GM13976 (cell line): ENCODE measurements around the gene MPRIP.

ENCODE experiments used
- DNase-seq: peaks from one replicate; pipeline ENCODE4 v3.0.0; 2012; ENCODE audit warnings: low spot score
- CTCF ChIP-seq: IDR thresholded peaks from 2 replicates; pipeline ENCODE4 v1.5.1; 2012; ENCODE audit warnings: borderline replicate concordance, mild to moderate bottlenecking; ENCODE audit not compliant: insufficient read depth; ENCODE audit errors: extremely low read depth, missing control alignments, control extremely low read depth
- in situ Hi-C: fragments of 300-500 bp; cut with MboI; formaldehyde crosslinking; loops from one replicate; pipeline ENCODE4 v1.12.0; 2022; ENCODE audit warnings: low sequenced_read_pairs, mixed read lengths, inconsistent platforms; ENCODE audit not compliant: unreplicated experiment

The MPRIP gene

GRCh38 chr17:17024778-17025300 lies 17.4 kb upstream of the MPRIP start:
- in situ Hi-C loops = no loop called here
- DNase-seq = no peak

GRCh38 chr17:17025621-17026020 lies 16.6 kb upstream of the MPRIP start:
- no peak for TF ChIP-seq CTCF
- in situ Hi-C loops = no loop called here

More at GRCh38 chr17:17024778-17025300, 17.4 kb upstream of the MPRIP start:
- TF ChIP-seq CTCF = no peak

GRCh38 chr17:17026163-17026562 lies 16.1 kb upstream of the MPRIP start:
- TF ChIP-seq CTCF = no peak
- no peak for DNase-seq
- in situ Hi-C loops = no loop called here

More at GRCh38 chr17:17025621-17026020, 16.6 kb upstream of the MPRIP start:
- no peak for DNase-seq

DNA sequence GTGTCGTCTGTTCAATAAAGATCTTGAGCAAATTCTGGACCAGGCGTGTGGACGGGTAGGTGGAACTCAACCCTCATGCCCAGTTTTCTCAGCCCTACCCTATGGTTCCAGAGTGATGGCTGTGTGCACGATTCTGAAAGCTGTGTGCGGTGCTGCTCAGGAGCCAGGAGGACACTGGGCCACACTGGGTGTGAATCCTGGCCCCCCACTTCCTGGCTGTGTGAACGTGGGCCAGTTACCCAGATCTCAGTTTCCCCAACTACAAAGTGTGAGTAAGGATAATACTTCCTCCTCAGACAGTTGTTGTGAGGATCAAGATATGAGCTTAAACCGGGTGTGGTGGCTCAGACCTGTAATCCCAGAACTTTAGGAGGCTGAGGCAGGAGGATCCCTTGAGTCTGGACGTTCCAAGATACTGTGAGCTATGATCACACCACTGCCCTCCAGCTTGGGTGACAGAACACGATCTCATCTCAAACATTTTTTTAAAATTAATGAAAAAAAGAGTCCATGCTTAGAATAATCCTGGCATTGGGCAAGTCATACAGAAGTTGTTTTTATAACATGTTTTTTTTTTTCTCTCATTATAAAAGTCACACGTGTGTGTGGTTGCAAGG lies 14.7 kb upstream of the MPRIP start:
- in situ Hi-C loops = no loop called here
- no peak for DNase-seq
- no peak for TF ChIP-seq CTCF

- in situ Hi-C loops = no loop called here
- no peak for DNase-seq
- TF ChIP-seq CTCF = no peak
Observed at GRCh38 chr17:17028059-17028877, 14.0 kb upstream of the MPRIP start.

DNA sequence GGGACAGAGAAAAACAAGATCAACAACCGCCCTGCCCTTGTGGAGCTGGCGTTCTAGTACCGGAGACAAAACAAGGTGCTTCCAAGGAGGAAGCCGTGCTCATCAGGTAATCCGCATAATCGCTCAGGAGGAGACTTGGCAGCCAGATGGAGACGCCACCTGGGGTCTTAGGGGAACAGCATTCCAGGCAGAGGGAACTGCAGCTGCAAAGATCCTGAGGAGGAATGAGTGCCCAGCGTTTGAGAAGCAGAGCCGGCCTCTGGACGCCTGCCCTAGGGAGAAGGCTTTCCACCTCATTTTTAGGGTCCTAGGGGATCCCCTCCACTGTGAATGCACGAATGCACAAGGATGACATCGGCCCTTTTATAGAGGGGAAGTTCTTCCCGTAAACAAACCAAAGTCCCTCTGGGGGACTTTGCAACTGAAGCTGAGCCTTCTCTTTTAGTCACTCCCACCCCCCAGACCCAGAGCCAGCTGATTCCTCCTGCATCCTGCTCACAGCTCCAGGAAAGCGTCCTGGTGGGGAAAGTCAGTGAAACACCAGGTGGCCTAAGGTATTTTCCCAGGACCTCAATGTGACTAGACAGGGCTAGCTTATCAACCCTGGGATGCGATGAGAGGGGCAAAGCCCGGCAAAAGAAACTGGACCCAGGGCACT lies 13.2 kb upstream of the MPRIP start:
- in situ Hi-C loops = no loop called here
- TF ChIP-seq CTCF = no peak
- no peak for DNase-seq
